ENCODE results near the gene PLXND1. TPM values are rescaled to one million over a fixed set of nuclear protein-coding genes. Genes with fewer than 3 reads are reported as not detected.

Gene PLXND1
- total RNA-seq, 4 donors from 2014 or later, result 155 to 300 (median 197) TPM

GRCh38 chr3:129596194-129597086 is 10.0 kb downstream of the PLXND1 start:
- H3K27me3 ChIP-seq, result no peaks in the 10 kb centered on the region
- H3K4me1 ChIP-seq, result peaks cover 0 to 100% (median 92%) of the 10 kb centered on the region in 4 donors
- peak overlapping the region in 3 of 4 donors; percentile 1 to 30 (median 22) for H3K4me3 ChIP-seq
- peak; percentile 50 to 91 for TF ChIP-seq EP300 (IDR thresholded peaks at IDR 0.05)
- peak in 2 of 5 experiments; percentile 5 to 12 for TF ChIP-seq CTCF (IDR thresholded peaks at IDR 0.05)
- TF ChIP-seq POLR2A (IDR thresholded peaks at IDR 0.05), result peak in 1 of 2 donors; percentile 30
- DNase-seq (ENCODE audit: low spot score in 2 of 2), result peak; percentile 87
- H3K27ac ChIP-seq, result peak overlapping the region; percentile 61 to 97 (median 83)
- 3 to 10% methylated on average over 12 to 23 of the region's 27 CpGs for WGBS, 2 donors
- H3K9me3 ChIP-seq, result no peaks in the 10 kb centered on the region
- H3K36me3 ChIP-seq, result no peaks in the 10 kb centered on the region

- Histone ChIP-seq H3K27ac (peak overlapping the region; percentile 61 to 97 (median 83)), H3K4me3 (peak overlapping the region in 2 of 4 donors; percentile 22 to 30), H3K4me1 (peaks cover 0 to 100% (median 92%) of the 10 kb centered on the region in 4 donors)
Measured at GRCh38 chr3:129595544-129596193, 10.8 kb downstream of the PLXND1 start.

GRCh38 chr3:129594907-129595390 is 11.5 kb downstream of the PLXND1 start:
- no peak for DNase-seq (ENCODE audit: low spot score in 2 of 2)
- no peaks in the 10 kb centered on the region for H3K27me3 ChIP-seq
- no peak overlapping the region for H3K4me3 ChIP-seq
- H3K27ac ChIP-seq, result peak overlapping the region; percentile 61 to 97 (median 83)
- H3K9me3 ChIP-seq, result no peaks in the 10 kb centered on the region
- H3K36me3 ChIP-seq, result no peaks in the 10 kb centered on the region
- 75% methylated on average over 5 to 6 of the region's 6 CpGs for WGBS, 2 donors
- H3K4me1 ChIP-seq, result peaks cover 0 to 100% (median 91%) of the 10 kb centered on the region in 4 donors
- TF ChIP-seq CTCF (IDR thresholded peaks at IDR 0.05) (no peak), EP300 (IDR thresholded peaks at IDR 0.05) (no peak), POLR2A (IDR thresholded peaks at IDR 0.05) (no peak)

More at GRCh38 chr3:129595544-129596193, 10.8 kb downstream of the PLXND1 start:
- no peaks in the 10 kb centered on the region for H3K9me3 ChIP-seq
- no peak for DNase-seq (ENCODE audit: low spot score in 2 of 2)
- H3K36me3 ChIP-seq, result no peaks in the 10 kb centered on the region
- TF ChIP-seq POLR2A (IDR thresholded peaks at IDR 0.05) (no peak), EP300 (IDR thresholded peaks at IDR 0.05) (no peak), CTCF (IDR thresholded peaks at IDR 0.05) (no peak)
- no peaks in the 10 kb centered on the region for H3K27me3 ChIP-seq
- WGBS, 2 donors, result 55 to 60% methylated on average over 8 to 9 of the region's 10 CpGs

- no peak for DNase-seq (ENCODE audit: low spot score in 2 of 2)
- Histone ChIP-seq H3K4me3 (no peak overlapping the region), H3K4me1 (peaks cover 0 to 100% (median 91%) of the 10 kb centered on the region in 4 donors), H3K27me3 (no peaks in the 10 kb centered on the region), H3K27ac (peak overlapping the region in 3 of 4 donors; percentile 77 to 97 (median 89)), H3K36me3 (no peaks in the 10 kb centered on the region), H3K9me3 (no peaks in the 10 kb centered on the region)
- WGBS, 2 donors, result 41 to 46% methylated on average over 10 of the region's 10 CpGs
- no peak for TF ChIP-seq CTCF (IDR thresholded peaks at IDR 0.05)
- TF ChIP-seq EP300 (IDR thresholded peaks at IDR 0.05), result no peak
- no peak for TF ChIP-seq POLR2A (IDR thresholded peaks at IDR 0.05)
Measured at GRCh38 chr3:129594409-129594808, 12.1 kb downstream of the PLXND1 start.

Data from tibial nerve (tissue), 4 donors.